ENCODE data around the gene ZBTB24. TPM values are rescaled to one million over a fixed set of nuclear protein-coding genes. Genes with fewer than 3 reads are reported as not detected.

ZBTB24 gene
- total RNA-seq, 2 donors from 2014 or later: 8.2 to 12.8 TPM

- Histone ChIP-seq H3K9me3 (no peaks in the 10 kb centered on the region), H3K4me1 (replicated peaks) (no peaks in the 10 kb centered on the region), H3K27ac (no peak overlapping the region), H3K36me3 (peaks cover 0 to 7% of the 10 kb centered on the region in 2 donors), H3K4me3 (no peak overlapping the region), H3K27me3 (replicated peaks; ENCODE audit: insufficient read depth) (no peaks in the 10 kb centered on the region)
- intact Hi-C loops (cut with DNase I): no loop called here
- TF ChIP-seq POLR2AphosphoS5 (IDR thresholded peaks at IDR 0.05): no peak
- TF ChIP-seq, protein P1, sequence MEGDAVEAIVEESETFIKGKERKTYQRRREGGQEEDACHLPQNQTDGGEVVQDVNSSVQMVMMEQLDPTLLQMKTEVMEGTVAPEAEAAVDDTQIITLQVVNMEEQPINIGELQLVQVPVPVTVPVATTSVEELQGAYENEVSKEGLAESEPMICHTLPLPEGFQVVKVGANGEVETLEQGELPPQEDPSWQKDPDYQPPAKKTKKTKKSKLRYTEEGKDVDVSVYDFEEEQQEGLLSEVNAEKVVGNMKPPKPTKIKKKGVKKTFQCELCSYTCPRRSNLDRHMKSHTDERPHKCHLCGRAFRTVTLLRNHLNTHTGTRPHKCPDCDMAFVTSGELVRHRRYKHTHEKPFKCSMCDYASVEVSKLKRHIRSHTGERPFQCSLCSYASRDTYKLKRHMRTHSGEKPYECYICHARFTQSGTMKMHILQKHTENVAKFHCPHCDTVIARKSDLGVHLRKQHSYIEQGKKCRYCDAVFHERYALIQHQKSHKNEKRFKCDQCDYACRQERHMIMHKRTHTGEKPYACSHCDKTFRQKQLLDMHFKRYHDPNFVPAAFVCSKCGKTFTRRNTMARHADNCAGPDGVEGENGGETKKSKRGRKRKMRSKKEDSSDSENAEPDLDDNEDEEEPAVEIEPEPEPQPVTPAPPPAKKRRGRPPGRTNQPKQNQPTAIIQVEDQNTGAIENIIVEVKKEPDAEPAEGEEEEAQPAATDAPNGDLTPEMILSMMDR (IDR thresholded peaks at IDR 0.05): no peak
- no peak for TF ChIP-seq POLR2A (IDR thresholded peaks at IDR 0.05)
- no peak for DNase-seq (ENCODE audit: low spot score)
- WGBS: 88% methylated on average over 5 of the region's 5 CpGs
These were observed 11.8 kb downstream of the ZBTB24 start for GRCh38 chr6:109471105-109471810.

DNA sequence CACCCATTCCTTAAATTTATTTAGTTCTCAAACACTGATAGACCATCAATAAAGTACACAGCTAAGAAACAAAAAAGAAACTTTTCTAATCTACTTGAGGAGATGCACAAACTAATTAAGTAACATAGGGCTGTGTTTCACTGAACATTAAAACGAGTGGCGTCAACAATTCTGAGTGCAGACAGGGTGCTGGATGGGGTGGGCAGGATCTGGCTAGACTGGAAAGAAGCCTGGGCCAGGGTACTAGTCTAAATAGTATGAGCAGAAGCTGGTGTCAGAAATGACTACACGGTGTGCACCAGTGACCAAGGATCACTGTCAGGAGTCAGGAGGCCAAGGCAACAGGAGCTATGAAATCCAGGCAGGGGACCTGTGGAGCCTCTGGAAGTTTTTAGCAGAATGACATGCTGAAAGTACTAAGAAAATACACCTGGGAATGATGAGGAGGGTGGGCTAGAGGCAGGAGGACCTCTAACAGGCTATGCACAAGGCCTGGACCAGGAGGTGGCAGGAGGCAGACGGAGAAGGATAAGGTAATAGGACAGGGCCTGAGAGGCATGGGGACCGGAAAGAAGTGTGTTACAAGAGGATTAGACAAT is 13.3 kb downstream of the ZBTB24 start:
- H3K27me3 ChIP-seq (replicated peaks; ENCODE audit: insufficient read depth): no peaks in the 10 kb centered on the region
- H3K4me1 ChIP-seq (replicated peaks): no peaks in the 10 kb centered on the region
- no peak overlapping the region for H3K27ac ChIP-seq
- no peak overlapping the region for H3K4me3 ChIP-seq
- DNase-seq (ENCODE audit: low spot score): no peak
- no peak for TF ChIP-seq POLR2A (IDR thresholded peaks at IDR 0.05)
- TF ChIP-seq, protein P1 (IDR thresholded peaks at IDR 0.05): no peak
- TF ChIP-seq POLR2AphosphoS5 (IDR thresholded peaks at IDR 0.05): no peak
- H3K9me3 ChIP-seq: no peaks in the 10 kb centered on the region
- H3K36me3 ChIP-seq: peaks cover 0 to 7% of the 10 kb centered on the region in 2 donors
- intact Hi-C loops (cut with DNase I): no loop called here
- over 99% methylated on average over 5 of the region's 5 CpGs for WGBS

- TF ChIP-seq, protein P1 (IDR thresholded peaks at IDR 0.05): no peak
- TF ChIP-seq POLR2AphosphoS5 (IDR thresholded peaks at IDR 0.05): no peak
- 88% methylated on average over 6 of the region's 6 CpGs for WGBS
- intact Hi-C loops (cut with DNase I): no loop called here
- no peak overlapping the region for H3K4me3 ChIP-seq
- H3K27ac ChIP-seq: no peak overlapping the region
- H3K27me3 ChIP-seq (replicated peaks; ENCODE audit: insufficient read depth): no peaks in the 10 kb centered on the region
- no peaks in the 10 kb centered on the region for H3K4me1 ChIP-seq (replicated peaks)
- DNase-seq (ENCODE audit: low spot score): no peak
- peaks cover 0 to 7% of the 10 kb centered on the region in 2 donors for H3K36me3 ChIP-seq
- H3K9me3 ChIP-seq: no peaks in the 10 kb centered on the region
These were observed 15.3 kb downstream of the ZBTB24 start for GRCh38 chr6:109467696-109468095.

GRCh38 chr6:109466212-109466923 is 16.7 kb downstream of the ZBTB24 start:
- Histone ChIP-seq H3K36me3 (no peaks in the 10 kb centered on the region), H3K27ac (no peak overlapping the region), H3K4me1 (replicated peaks) (no peaks in the 10 kb centered on the region), H3K9me3 (no peaks in the 10 kb centered on the region), H3K27me3 (replicated peaks; ENCODE audit: insufficient read depth) (no peaks in the 10 kb centered on the region), H3K4me3 (no peak overlapping the region)
- 83% methylated on average over 7 of the region's 7 CpGs for whole genome bisulfite sequencing
- DNase-seq (ENCODE audit: low spot score): no peak
- intact Hi-C loops (cut with DNase I): no loop called here
- TF ChIP-seq, protein P1 (IDR thresholded peaks at IDR 0.05): no peak
- TF ChIP-seq POLR2AphosphoS5 (IDR thresholded peaks at IDR 0.05): no peak
- no peak for TF ChIP-seq POLR2A (IDR thresholded peaks at IDR 0.05)

Measured in prostate gland (tissue), 2 donors.